Activated naive CD4-positive, alpha-beta T cell treated with anti-CD3 and anti-CD28 coated beads, Interleukin-2, amount 10 ng/mL, durations not matched to agents 7 days and 5 days (primary cell): ENCODE results near the gene WDR82.

Experiments
- CTCF ChIA-PET: fragments of 350-600 bp; sonication (Branson Sonifier 250); formaldehyde crosslinking; loops from one replicate; lab custom pipeline; 2021; ENCODE audit warnings: antibody characterized with exemption; lab: Charles Lee
- DNase-seq: peaks from one replicate; pipeline ENCODE4 v3.0.0-alpha.2; 2020
- H3K27ac Mint-ChIP-seq: one replicate; pipeline ENCODE4 v1.8.0; 2021; ENCODE audit warnings: mild to moderate bottlenecking, moderate library complexity, mixed read lengths
- H3K27me3 Mint-ChIP-seq: one replicate; pipeline ENCODE4 v1.8.0; 2021; ENCODE audit warnings: mild to moderate bottlenecking, mixed read lengths
- H3K36me3 Mint-ChIP-seq: one replicate; pipeline ENCODE4 v1.8.0; 2021; ENCODE audit warnings: mixed read lengths
- H3K4me1 Mint-ChIP-seq: one replicate; pipeline ENCODE4 v1.8.0; 2021; ENCODE audit warnings: mixed read lengths
- H3K4me3 Mint-ChIP-seq: one replicate; pipeline ENCODE4 v1.8.0; 2021; ENCODE audit warnings: mild to moderate bottlenecking, moderate library complexity, mixed read lengths
- H3K9me3 Mint-ChIP-seq: one replicate; pipeline ENCODE4 v1.8.0; 2021; ENCODE audit warnings: mixed read lengths

WDR82 gene

DNA sequence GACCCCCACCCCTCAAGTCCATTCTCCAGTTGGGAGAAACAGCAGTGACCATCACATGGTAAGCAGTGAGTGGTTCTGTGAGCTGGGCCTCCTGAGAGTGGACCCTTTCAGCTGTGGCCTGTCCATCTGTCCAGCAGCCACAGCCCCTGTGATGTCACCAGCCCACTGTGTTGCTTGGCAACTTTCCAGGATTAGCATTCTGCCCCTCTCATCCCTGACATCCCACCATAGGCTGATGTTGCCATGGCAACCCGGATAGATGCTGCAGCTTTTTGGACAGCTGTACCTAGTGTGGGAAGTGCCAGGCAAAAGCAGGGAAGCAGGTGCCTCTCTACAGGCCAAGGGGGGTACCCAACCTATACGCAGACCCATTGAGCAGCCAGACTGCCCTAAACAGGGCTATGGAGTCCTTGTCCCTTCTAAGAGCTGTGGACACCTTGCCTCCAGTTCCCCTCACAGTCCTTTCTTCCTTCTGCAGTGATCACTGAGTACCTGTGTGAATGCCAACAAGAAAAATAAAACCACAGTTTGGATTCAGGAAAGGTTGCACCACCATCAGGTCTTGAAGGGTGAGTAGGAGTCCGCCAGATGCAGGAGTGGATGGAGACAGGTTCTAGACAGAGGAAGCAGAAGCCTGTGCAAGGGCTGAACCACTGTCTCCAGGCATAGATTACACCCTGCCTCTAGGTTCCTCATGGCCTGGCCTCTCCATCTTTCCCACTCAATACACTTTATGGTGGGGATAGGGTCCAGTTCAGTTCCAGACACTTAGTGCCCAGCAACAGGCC lies 37.7 kb upstream of the WDR82 start, which contains the start of gene DNAH1:
TSS of gene DNAH1 (plus strand) at position 343 of the 788 bp plus-strand sequence. CDS start 6,124 bp downstream, outside the sequence.
- Mint-ChIP-seq H3K36me3 (peaks cover 1% of the 10 kb centered on the region), H3K4me1 (peaks cover 16% of the 10 kb centered on the region), H3K4me3 (no peak within 1 kb of the TSS), H3K27me3 (peaks cover 10% of the 10 kb centered on the region), H3K9me3 (no peaks in the 10 kb centered on the region), H3K27ac (peak within 1 kb of the TSS; percentile 67)
- DNase-seq = no peak
- CTCF ChIA-PET = interaction anchor here (2.0 to 3.2 kb wide), 2 partner anchors 23 to 75 kb away, joined by 6 to 11 read pairs; no protein-coding TSS in a partner anchor

DNA sequence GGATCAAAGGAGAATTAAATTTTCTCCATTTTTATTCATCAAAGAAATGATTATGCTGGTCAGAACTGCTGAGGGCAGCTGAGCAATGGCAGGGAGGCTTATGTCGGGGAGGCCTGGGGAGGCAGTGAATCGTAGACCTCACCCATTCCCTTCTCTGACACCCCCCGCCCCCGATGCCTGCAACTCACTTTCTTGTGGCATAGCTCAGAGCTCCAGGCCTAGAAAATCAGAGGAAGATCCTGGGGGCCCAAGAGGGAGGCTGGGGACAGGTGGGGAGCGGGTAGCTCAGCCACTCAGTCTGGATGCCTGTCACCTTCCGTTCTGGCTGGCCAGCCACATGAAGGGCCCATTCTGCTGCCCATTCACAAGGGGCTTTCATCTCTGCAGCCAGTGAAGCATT lies 36.6 kb upstream of the WDR82 start:
- Mint-ChIP-seq H3K27me3 (peaks cover 10% of the 10 kb centered on the region), H3K4me1 (peaks cover 16% of the 10 kb centered on the region), H3K4me3 (no peak overlapping the region), H3K27ac (no peak overlapping the region), H3K36me3 (peaks cover under 1% of the 10 kb centered on the region), H3K9me3 (no peaks in the 10 kb centered on the region)
- no peak for DNase-seq
- CTCF ChIA-PET = no interaction called here

DNA sequence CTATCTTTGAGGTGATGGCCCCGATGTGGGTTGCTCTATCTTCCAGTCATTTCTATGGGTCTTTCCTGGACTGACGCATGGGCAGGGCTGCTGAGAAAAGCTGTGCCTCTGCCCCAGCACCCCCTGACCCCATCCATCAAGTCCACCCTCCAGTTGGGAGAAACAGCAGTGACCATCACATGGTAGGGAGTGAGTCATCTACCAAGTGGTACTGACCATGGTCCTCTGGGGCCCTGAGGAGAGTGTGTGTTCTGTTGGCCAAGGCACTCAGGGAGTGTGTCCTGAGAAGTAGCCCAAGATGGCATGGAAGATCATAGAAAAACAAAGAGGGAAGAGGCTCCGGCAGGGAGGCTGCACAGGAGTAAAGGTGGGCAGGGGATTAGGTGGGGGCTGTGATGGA lies 36.0 kb upstream of the WDR82 start:
- H3K36me3 Mint-ChIP-seq = peaks cover 3% of the 10 kb centered on the region
- DNase-seq = no peak
- H3K27me3 Mint-ChIP-seq = peaks cover 9% of the 10 kb centered on the region
- no peak overlapping the region for H3K4me3 Mint-ChIP-seq
- no peak overlapping the region for H3K27ac Mint-ChIP-seq
- H3K9me3 Mint-ChIP-seq = no peaks in the 10 kb centered on the region
- CTCF ChIA-PET = interaction anchor here (1.1 kb wide), 1 partner anchor 23 kb away, joined by 3 read pairs; no protein-coding TSS in a partner anchor
- peaks cover 16% of the 10 kb centered on the region for H3K4me1 Mint-ChIP-seq

DNA sequence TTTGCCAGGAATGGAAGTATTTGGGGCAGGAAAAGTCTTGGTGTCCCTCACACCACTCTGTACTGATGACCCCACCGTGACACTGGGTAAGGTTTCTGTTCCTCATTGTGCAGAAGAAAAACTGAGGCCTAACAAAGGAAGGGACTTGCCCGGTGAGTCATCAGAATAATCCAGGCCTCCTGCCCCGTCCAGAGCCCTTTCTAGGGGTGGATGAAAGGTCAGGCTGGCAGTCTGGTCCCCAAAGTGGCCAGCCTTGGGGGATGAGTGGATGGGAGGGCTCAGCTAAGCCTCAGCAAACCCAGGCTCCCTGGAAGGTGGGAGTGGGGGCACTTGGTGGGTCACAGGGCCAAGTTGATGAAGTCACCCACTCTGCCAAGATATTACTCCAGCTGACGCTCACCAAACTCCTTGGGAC lies 35.3 kb upstream of the WDR82 start:
- H3K27ac Mint-ChIP-seq = no peak overlapping the region
- peaks cover 16% of the 10 kb centered on the region for H3K4me1 Mint-ChIP-seq
- no peak for DNase-seq

DNA sequence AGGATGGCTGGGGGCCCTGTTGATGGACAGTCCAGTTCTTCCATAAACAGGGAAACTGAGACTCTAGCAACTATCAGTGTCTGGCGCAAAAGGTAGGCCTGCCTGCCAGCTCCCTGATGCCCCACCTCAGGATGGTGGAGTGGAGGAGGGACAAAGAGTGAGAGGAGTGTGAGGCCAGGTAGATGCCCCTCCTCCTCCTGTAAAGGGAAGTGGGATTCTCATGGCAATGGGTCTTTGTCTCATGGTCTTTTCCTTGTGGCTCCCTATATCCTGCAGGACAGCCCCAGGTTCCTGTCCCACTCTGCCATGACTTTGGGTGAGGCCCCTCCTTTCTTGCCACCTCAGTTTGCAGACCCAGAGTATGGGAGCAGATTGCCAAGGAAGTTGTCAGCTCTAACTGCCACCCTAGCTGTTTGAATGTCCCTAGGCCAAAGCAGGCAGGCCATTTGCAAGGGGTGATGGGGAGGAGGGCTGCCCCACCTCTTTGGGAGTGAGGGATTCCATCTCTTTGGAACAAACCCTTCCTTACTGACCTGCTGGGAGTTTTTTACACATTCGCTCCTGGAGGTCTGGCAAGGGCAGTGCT lies 34.8 kb upstream of the WDR82 start:
- no peak overlapping the region for H3K4me3 Mint-ChIP-seq
- no peak overlapping the region for H3K27ac Mint-ChIP-seq
- peaks cover 4% of the 10 kb centered on the region for H3K27me3 Mint-ChIP-seq
- DNase-seq = no peak
- no peaks in the 10 kb centered on the region for H3K9me3 Mint-ChIP-seq
- CTCF ChIA-PET = interaction anchor here (1.1 kb wide), 1 partner anchor 22 kb away, joined by 3 read pairs; no protein-coding TSS in a partner anchor
- peaks cover 14% of the 10 kb centered on the region for H3K4me1 Mint-ChIP-seq
- peaks cover 4% of the 10 kb centered on the region for H3K36me3 Mint-ChIP-seq

More for the DNA sequence above, 35.3 kb upstream of the WDR82 start:
- Mint-ChIP-seq H3K27me3 (peaks cover 4% of the 10 kb centered on the region), H3K9me3 (no peaks in the 10 kb centered on the region), H3K4me3 (no peak overlapping the region), H3K36me3 (peaks cover 4% of the 10 kb centered on the region)
- CTCF ChIA-PET = interaction anchor here (1.1 kb wide), 1 partner anchor 23 kb away, joined by 3 read pairs; no protein-coding TSS in a partner anchor

DNA sequence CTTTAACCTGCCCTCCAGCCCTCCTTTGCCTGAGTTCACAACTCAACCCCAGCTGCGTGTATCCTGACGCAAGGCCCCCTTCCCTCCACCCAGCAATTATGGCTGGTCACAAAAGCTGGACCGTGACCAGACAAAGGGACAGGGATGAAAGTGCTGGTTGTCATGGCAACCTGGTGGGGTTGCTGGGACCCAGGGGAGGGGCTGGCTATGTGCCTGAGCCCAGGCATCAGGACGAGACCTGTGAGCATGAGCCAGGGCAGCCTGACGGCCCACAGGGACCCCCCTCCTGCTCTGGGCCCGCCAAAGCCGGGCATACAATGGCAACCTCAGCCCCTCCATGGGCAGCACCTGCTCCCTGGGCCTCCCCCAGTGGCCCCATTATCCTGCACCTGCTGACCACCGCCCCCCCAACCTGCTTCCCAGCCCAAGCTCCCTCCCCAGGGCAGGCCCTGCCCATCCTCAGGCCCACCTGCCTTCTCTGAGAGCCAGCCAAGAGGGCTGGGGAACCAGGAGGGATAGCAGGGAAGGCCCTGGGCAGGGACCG lies 33.2 kb upstream of the WDR82 start:
- no peaks in the 10 kb centered on the region for H3K27me3 Mint-ChIP-seq
- peaks cover 8% of the 10 kb centered on the region for H3K4me1 Mint-ChIP-seq
- CTCF ChIA-PET = interaction anchor here (0.6 kb wide), 1 partner anchor 34 kb away, joined by 3 read pairs; no protein-coding TSS in a partner anchor
- no peak overlapping the region for H3K4me3 Mint-ChIP-seq
- peaks cover 6% of the 10 kb centered on the region for H3K36me3 Mint-ChIP-seq
- no peaks in the 10 kb centered on the region for H3K9me3 Mint-ChIP-seq
- no peak for DNase-seq
- no peak overlapping the region for H3K27ac Mint-ChIP-seq

DNA sequence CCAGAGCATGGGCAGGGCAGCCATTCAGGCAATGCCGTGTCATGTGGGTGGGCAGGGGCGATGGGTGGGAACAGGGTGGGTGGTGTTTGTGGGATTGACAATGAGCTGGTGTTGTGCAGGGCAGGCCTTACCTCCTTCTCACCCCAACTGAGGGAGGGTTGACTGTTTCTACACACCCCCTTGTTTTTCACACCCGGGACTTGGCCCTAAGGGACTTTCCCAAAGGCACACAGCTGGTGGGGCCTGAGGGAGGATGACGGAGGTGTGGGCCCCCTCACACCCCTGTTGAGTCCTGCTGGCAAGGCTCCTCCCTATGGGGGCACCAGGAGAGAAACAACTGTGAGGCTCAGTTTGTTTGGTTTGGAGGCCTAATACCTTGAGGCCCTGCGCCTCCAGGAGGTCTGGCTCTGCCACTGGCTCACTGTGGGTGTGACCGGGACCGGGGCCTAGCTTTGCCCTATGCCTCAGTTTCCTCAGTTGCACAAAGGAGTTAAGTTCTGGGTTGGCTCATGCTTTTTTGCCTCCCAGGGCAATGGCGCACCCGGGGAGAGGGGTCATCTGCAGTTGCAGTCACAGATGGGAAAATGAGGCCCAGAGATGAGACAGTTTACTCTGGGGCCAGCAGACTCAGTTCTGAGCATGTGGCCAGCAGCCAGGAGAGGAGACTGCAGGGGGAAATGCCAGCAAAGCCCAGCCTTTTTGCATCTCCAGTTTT lies 32.6 kb upstream of the WDR82 start:
- peaks cover 6% of the 10 kb centered on the region for H3K4me1 Mint-ChIP-seq
- no peak for DNase-seq
- H3K27me3 Mint-ChIP-seq = no peaks in the 10 kb centered on the region
- no peak overlapping the region for H3K4me3 Mint-ChIP-seq
- H3K36me3 Mint-ChIP-seq = peaks cover 10% of the 10 kb centered on the region
- CTCF ChIA-PET = no interaction called here
- H3K9me3 Mint-ChIP-seq = no peaks in the 10 kb centered on the region
- H3K27ac Mint-ChIP-seq = no peak overlapping the region

DNA sequence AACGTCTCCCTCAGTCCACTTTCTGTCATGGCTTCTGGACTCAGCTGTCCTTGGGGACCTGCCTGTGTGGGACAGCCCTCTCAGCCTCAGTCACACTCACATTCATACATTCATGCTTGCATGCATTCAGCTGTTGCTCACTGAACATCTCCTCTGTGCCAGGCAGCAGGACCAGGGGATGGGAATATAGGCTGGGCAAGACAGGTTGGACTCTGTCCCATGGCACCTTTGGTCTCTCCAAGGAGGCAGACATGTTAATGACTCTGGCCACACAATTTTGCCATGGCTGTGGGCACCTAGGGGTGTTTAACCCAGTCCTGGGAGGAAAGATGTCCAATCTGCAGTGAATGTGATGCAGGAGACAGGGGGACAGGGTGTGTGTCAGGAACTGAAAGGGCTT lies 29.9 kb upstream of the WDR82 start:
- no peak for DNase-seq
- H3K27ac Mint-ChIP-seq = no peak overlapping the region
- H3K27me3 Mint-ChIP-seq = no peaks in the 10 kb centered on the region
- CTCF ChIA-PET = interaction anchor here (1.1 kb wide), 1 partner anchor 9 kb away, joined by 3 read pairs; no protein-coding TSS in a partner anchor
- no peaks in the 10 kb centered on the region for H3K9me3 Mint-ChIP-seq
- H3K4me1 Mint-ChIP-seq = peaks cover 6% of the 10 kb centered on the region
- H3K4me3 Mint-ChIP-seq = no peak overlapping the region
- H3K36me3 Mint-ChIP-seq = peaks cover 14% of the 10 kb centered on the region

DNA sequence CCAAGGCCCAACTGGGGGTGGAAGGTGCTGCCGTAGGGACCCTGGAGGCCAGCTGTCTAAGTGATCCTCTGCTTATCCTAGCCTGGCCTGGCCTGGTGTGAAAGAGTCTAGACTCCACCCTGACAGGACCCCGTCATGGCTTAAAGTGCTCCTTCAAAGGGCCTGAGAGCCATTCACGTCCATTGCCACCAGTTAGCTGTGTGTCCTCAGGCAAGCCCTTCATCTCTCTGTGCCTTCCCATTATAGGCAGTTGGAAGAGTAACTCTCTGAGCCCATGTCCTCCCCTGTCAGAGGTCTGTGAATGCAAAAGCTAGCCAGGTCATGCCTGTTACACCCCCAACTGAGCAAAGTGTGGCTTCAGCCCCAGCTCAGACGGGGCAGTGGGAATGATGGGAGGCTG lies 28.5 kb upstream of the WDR82 start:
- Mint-ChIP-seq H3K9me3 (no peaks in the 10 kb centered on the region), H3K4me1 (peaks cover 6% of the 10 kb centered on the region), H3K27ac (no peak overlapping the region), H3K27me3 (no peaks in the 10 kb centered on the region), H3K4me3 (no peak overlapping the region), H3K36me3 (peaks cover 14% of the 10 kb centered on the region)
- CTCF ChIA-PET = interaction anchor here (0.6 to 1.1 kb wide), 2 partner anchors 11 to 48 kb away, joined by 3 read pairs; no protein-coding TSS in a partner anchor
- no peak for DNase-seq

DNA sequence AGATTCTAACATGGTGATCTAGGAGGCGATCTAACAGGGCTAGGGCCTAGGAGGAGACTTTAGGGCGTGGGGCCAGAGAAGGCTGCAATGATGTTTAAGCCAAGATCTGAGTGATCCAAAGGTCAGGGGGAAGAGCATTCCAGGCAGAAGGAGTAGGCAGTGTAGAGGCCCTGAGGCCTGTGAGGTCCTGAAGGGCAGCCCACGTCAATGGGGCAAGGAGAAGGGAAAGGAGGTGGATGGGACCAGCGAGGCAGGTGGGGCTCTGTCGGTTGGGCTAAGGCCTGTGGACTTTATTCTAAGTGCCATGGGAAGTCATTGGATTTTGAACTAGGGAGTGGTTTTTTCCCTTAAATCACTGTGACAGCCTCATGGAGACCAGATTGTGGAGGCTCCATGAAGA lies 27.5 kb upstream of the WDR82 start:
- CTCF ChIA-PET = no interaction called here
- H3K4me3 Mint-ChIP-seq = no peak overlapping the region

DNA sequence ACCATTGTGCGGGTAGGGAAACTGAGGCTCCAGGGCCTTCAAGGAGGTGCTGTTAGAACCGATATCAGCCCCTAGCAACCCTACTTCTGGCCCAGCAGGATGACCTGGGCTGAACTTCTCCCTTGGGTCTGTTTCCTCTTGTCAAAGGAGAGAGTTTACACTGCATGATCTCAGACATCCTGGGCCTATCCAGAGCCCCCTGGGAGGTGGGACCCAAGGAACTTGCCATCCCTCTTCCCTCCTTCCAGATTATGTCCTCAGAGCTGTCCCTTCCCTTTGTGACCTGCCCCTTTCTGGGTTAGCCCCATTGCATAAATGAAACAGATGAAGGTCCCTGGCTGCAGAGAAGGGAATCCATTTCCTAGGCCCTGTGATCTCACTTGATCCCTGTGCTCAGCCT lies 25.4 kb upstream of the WDR82 start:
- Mint-ChIP-seq H3K4me1 (peaks cover 6% of the 10 kb centered on the region), H3K27me3 (no peaks in the 10 kb centered on the region)
- CTCF ChIA-PET = no interaction called here

More for the DNA sequence above, 27.5 kb upstream of the WDR82 start:
- no peak for DNase-seq
- Mint-ChIP-seq H3K27me3 (no peaks in the 10 kb centered on the region), H3K4me1 (peaks cover 6% of the 10 kb centered on the region), H3K9me3 (no peaks in the 10 kb centered on the region), H3K36me3 (peaks cover 14% of the 10 kb centered on the region), H3K27ac (no peak overlapping the region)

DNA sequence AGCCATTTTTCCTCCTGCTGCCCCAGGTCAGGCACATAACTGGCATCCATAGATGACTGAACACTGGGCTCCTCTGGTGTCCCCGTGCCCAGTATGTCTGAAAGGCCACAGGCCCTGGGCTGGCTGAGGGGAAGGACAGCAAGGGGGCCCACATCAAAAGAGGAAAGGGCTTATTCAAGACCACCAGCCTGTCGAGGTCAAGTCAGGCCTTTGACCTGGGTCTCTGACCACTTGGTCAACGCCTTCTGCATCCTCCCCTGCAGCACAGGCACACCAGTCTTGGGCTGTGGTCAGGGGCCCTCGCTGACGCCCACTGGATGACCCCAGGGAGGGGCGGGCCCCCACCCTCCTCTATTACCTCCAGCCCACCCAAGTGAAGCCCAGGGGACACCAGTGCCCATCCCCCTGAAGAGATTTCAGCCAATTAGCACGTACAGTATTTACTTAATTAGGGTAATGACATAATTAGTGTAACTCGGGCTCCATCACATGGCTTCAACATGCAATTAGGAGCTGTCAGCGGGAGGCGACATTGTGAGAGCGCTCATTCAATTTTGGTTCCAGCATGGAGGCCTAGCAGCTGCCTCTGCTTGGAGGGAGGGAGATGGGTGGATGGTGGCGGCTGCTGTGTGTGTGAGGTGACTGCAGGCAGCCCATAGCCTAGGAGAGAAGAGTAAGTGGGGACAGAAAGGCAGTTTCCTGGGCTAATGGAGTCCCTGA lies 24.1 kb upstream of the WDR82 start:
- DNase-seq = no peak
- CTCF ChIA-PET = no interaction called here
- Mint-ChIP-seq H3K27ac (no peak overlapping the region), H3K27me3 (no peaks in the 10 kb centered on the region), H3K4me1 (peaks cover 3% of the 10 kb centered on the region), H3K36me3 (peaks cover 8% of the 10 kb centered on the region), H3K4me3 (no peak overlapping the region), H3K9me3 (no peaks in the 10 kb centered on the region)

More for the DNA sequence above, 25.4 kb upstream of the WDR82 start:
- no peak for DNase-seq
- Mint-ChIP-seq H3K4me3 (no peak overlapping the region), H3K9me3 (no peaks in the 10 kb centered on the region), H3K36me3 (peaks cover 10% of the 10 kb centered on the region), H3K27ac (peak overlapping the region; percentile 33)

DNA sequence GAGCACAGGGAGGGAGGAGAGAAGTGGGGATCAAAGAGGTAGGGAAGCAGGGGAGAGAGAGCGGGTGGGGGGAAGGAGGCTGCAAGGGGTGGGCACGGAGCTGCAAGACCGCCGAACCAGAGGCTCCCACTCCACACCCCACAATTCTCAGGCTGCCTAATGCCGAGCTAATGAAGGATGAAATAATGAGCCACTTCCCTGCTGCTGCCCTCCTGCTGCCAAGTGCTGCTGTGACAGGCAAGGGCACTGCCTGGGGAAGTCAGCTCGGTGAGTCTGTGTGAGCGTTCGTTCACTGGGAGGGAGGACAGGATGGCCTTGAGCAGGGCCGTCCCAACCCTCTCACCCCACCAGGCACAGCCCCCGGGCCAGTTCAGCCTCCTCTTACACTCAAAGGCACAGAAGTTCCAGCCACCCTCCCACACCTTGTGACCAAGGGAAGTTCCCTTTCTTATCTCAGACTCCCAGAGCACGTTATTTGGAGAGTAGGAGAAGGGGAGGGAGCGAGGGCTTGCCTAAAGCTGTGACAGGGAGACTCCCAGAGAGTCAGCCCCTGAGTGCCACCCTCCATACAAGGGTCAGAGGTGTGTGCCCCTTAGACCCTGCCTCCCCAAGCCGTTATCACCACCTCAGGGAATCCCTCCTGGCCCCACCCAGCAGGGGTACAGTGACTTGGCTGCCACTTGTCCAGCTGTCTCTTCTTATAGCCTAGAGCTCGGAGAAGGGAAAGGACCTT lies 21.6 kb upstream of the WDR82 start:
- Mint-ChIP-seq H3K27ac (no peak overlapping the region), H3K4me3 (no peak overlapping the region), H3K36me3 (peaks cover 2% of the 10 kb centered on the region), H3K9me3 (no peaks in the 10 kb centered on the region), H3K27me3 (no peaks in the 10 kb centered on the region), H3K4me1 (no peaks in the 10 kb centered on the region)
- CTCF ChIA-PET = no interaction called here
- DNase-seq = no peak
